K562 (cell line): ENCODE results near the gene ELP5. TPM values are rescaled to one million over a fixed set of nuclear protein-coding genes. Genes with fewer than 3 reads are reported as not detected.

ENCODE experiments used
- BRF1 ChIP-seq: IDR thresholded peaks from 3 replicates; pipeline ENCODE4 v1.6.1; 2011; ENCODE audit warnings: borderline replicate concordance, mild to moderate bottlenecking; ENCODE audit not compliant: insufficient read length; ENCODE audit errors: extremely low read depth
- HMG20B ChIP-seq: fragments of 250-450 bp; sonication (Bioruptor Pico); IDR thresholded peaks from 2 replicates; pipeline ENCODE4 v1.5.0; 2021; ENCODE audit warnings: mild to moderate bottlenecking
- PHB2 ChIP-seq: fragments of 450-650 bp; IDR thresholded peaks from 2 replicates; pipeline ENCODE4 v1.6.1; 2017; ENCODE audit warnings: low read depth
- SIN3B ChIP-seq: fragments of 450-650 bp; IDR thresholded peaks from 2 replicates; pipeline ENCODE4 v1.6.1; 2017; ENCODE audit warnings: low read depth, mild to moderate bottlenecking, moderate library complexity
- ZNF707 ChIP-seq: fragments of 250-450 bp; sonication (Bioruptor Pico); conservative IDR thresholded peaks from 2 replicates; pipeline ENCODE4 v1.8.0; 2022; ENCODE audit warnings: inconsistent platforms, mild to moderate bottlenecking, moderate library complexity
- polyA plus RNA-seq, 8 experiments: library from polyadenylated mRNA; depleted of rRNA in 4 of 8; stranded (reverse) in 5 of 8; unstranded in 3 of 8; fragments of >200 nt; fragmentation: Nextera tagmentation in 2 of 8; fragmentation: Illumina TruSeq in 1 of 8; extraction: Ambion mirVana in 2 of 8; extraction: Trizol in 1 of 8; gene quantifications; 2 replicates each; pipeline versions ENCODE4 v1.2.1 to v1.2.3, GENCODE V29; 2011 to 2014; ENCODE audit warnings: inconsistent platforms in 1 of 8, missing spikeins in 1 of 8
- total RNA-seq, 7 experiments: library from RNA; depleted of rRNA in 6 of 7; stranded (reverse); fragments of >200 nt in 6 of 7; fragmentation: Illumina TruSeq in 2 of 7; extraction: Trizol in 2 of 7; gene quantifications; 2 replicates each; pipeline versions ENCODE4 v1.2.1 to v1.2.3, GENCODE V29; 2011 to 2021; ENCODE audit warnings: low replicate concordance in 1 of 7
- TF ChIP-seq, protein P1 (sequence below): fragments of 450-650 bp; IDR thresholded peaks from 2 replicates; pipeline ENCODE4 v1.6.1; 2016; ENCODE audit warnings: mild to moderate bottlenecking, moderate library complexity
- TF ChIP-seq, protein P2 (sequence below): fragments of 450-650 bp; formaldehyde crosslinking; IDR thresholded peaks from 2 replicates; pipeline ENCODE4 v1.4.0; 2020; ENCODE audit warnings: mild to moderate bottlenecking, moderate library complexity
- TF ChIP-seq, protein P3 (sequence below): sonication (generic); formaldehyde crosslinking; IDR thresholded peaks from 2 replicates; pipeline ENCODE4 v1.8.0; 2022; ENCODE audit warnings: mild to moderate bottlenecking, missing genetic modification reagents

The ELP5 gene
- total and polyA plus RNA-seq, 9 of the 15 experiments (the other 6 are each of a cell fraction or from before 2014, with no cell fraction given), result 25.7 to 77.9 (median 52.9) TPM

DNA sequence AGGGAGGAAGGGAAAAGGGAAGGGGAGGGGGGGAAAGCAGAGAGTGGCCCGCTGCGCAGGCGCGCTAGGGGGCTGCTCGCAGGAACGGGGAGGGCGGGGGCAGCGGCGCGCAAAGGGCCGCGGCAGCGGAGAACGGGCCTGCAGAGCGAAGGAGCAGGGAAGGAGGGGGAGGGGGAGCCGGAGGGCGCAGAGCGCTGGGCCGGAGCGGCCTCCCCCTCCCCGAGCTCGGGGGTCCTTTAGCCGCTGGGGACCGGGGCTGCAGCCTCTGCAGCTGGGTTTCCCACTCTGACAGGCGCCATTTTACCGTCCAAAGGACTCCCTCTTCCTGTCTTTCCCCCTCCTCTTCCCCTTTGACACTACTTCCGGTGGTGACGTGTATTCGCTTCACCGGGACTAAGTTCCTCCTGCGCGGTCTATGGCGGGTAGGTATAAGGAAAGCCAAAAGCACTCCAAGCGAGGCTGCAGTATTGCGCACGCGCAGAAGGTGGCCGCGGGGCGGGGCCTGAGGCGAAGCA, 297 bp upstream of the ELP5 start, which contains the start of gene CTDNEP1 (continued):
- TF ChIP-seq, protein P1, sequence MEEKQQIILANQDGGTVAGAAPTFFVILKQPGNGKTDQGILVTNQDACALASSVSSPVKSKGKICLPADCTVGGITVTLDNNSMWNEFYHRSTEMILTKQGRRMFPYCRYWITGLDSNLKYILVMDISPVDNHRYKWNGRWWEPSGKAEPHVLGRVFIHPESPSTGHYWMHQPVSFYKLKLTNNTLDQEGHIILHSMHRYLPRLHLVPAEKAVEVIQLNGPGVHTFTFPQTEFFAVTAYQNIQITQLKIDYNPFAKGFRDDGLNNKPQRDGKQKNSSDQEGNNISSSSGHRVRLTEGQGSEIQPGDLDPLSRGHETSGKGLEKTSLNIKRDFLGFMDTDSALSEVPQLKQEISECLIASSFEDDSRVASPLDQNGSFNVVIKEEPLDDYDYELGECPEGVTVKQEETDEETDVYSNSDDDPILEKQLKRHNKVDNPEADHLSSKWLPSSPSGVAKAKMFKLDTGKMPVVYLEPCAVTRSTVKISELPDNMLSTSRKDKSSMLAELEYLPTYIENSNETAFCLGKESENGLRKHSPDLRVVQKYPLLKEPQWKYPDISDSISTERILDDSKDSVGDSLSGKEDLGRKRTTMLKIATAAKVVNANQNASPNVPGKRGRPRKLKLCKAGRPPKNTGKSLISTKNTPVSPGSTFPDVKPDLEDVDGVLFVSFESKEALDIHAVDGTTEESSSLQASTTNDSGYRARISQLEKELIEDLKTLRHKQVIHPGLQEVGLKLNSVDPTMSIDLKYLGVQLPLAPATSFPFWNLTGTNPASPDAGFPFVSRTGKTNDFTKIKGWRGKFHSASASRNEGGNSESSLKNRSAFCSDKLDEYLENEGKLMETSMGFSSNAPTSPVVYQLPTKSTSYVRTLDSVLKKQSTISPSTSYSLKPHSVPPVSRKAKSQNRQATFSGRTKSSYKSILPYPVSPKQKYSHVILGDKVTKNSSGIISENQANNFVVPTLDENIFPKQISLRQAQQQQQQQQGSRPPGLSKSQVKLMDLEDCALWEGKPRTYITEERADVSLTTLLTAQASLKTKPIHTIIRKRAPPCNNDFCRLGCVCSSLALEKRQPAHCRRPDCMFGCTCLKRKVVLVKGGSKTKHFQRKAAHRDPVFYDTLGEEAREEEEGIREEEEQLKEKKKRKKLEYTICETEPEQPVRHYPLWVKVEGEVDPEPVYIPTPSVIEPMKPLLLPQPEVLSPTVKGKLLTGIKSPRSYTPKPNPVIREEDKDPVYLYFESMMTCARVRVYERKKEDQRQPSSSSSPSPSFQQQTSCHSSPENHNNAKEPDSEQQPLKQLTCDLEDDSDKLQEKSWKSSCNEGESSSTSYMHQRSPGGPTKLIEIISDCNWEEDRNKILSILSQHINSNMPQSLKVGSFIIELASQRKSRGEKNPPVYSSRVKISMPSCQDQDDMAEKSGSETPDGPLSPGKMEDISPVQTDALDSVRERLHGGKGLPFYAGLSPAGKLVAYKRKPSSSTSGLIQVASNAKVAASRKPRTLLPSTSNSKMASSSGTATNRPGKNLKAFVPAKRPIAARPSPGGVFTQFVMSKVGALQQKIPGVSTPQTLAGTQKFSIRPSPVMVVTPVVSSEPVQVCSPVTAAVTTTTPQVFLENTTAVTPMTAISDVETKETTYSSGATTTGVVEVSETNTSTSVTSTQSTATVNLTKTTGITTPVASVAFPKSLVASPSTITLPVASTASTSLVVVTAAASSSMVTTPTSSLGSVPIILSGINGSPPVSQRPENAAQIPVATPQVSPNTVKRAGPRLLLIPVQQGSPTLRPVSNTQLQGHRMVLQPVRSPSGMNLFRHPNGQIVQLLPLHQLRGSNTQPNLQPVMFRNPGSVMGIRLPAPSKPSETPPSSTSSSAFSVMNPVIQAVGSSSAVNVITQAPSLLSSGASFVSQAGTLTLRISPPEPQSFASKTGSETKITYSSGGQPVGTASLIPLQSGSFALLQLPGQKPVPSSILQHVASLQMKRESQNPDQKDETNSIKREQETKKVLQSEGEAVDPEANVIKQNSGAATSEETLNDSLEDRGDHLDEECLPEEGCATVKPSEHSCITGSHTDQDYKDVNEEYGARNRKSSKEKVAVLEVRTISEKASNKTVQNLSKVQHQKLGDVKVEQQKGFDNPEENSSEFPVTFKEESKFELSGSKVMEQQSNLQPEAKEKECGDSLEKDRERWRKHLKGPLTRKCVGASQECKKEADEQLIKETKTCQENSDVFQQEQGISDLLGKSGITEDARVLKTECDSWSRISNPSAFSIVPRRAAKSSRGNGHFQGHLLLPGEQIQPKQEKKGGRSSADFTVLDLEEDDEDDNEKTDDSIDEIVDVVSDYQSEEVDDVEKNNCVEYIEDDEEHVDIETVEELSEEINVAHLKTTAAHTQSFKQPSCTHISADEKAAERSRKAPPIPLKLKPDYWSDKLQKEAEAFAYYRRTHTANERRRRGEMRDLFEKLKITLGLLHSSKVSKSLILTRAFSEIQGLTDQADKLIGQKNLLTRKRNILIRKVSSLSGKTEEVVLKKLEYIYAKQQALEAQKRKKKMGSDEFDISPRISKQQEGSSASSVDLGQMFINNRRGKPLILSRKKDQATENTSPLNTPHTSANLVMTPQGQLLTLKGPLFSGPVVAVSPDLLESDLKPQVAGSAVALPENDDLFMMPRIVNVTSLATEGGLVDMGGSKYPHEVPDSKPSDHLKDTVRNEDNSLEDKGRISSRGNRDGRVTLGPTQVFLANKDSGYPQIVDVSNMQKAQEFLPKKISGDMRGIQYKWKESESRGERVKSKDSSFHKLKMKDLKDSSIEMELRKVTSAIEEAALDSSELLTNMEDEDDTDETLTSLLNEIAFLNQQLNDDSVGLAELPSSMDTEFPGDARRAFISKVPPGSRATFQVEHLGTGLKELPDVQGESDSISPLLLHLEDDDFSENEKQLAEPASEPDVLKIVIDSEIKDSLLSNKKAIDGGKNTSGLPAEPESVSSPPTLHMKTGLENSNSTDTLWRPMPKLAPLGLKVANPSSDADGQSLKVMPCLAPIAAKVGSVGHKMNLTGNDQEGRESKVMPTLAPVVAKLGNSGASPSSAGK, result no peak
- TF ChIP-seq, protein P2, sequence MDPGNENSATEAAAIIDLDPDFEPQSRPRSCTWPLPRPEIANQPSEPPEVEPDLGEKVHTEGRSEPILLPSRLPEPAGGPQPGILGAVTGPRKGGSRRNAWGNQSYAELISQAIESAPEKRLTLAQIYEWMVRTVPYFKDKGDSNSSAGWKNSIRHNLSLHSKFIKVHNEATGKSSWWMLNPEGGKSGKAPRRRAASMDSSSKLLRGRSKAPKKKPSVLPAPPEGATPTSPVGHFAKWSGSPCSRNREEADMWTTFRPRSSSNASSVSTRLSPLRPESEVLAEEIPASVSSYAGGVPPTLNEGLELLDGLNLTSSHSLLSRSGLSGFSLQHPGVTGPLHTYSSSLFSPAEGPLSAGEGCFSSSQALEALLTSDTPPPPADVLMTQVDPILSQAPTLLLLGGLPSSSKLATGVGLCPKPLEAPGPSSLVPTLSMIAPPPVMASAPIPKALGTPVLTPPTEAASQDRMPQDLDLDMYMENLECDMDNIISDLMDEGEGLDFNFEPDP (CRISPR knock-in tag), result no peak
- TF ChIP-seq PHB2 (no peak), SIN3B (peak; percentile 99), BRF1 (no peak), ZNF707 (CRISPR knock-in tag) (no peak), HMG20B (CRISPR knock-in tag) (no peak)
- TF ChIP-seq, protein P3, sequence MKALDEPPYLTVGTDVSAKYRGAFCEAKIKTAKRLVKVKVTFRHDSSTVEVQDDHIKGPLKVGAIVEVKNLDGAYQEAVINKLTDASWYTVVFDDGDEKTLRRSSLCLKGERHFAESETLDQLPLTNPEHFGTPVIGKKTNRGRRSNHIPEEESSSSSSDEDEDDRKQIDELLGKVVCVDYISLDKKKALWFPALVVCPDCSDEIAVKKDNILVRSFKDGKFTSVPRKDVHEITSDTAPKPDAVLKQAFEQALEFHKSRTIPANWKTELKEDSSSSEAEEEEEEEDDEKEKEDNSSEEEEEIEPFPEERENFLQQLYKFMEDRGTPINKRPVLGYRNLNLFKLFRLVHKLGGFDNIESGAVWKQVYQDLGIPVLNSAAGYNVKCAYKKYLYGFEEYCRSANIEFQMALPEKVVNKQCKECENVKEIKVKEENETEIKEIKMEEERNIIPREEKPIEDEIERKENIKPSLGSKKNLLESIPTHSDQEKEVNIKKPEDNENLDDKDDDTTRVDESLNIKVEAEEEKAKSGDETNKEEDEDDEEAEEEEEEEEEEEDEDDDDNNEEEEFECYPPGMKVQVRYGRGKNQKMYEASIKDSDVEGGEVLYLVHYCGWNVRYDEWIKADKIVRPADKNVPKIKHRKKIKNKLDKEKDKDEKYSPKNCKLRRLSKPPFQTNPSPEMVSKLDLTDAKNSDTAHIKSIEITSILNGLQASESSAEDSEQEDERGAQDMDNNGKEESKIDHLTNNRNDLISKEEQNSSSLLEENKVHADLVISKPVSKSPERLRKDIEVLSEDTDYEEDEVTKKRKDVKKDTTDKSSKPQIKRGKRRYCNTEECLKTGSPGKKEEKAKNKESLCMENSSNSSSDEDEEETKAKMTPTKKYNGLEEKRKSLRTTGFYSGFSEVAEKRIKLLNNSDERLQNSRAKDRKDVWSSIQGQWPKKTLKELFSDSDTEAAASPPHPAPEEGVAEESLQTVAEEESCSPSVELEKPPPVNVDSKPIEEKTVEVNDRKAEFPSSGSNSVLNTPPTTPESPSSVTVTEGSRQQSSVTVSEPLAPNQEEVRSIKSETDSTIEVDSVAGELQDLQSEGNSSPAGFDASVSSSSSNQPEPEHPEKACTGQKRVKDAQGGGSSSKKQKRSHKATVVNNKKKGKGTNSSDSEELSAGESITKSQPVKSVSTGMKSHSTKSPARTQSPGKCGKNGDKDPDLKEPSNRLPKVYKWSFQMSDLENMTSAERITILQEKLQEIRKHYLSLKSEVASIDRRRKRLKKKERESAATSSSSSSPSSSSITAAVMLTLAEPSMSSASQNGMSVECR (CRISPR knock-in tag), result no peak
